Hypothalamus (tissue), 51 donors: ENCODE results near the gene ENOX1.

Experiments
- DNase-seq, 51 donors: peaks; one replicate each; lab custom pipeline; 2025; lab: John Stamatoyannopoulos, UW

The ENOX1 gene

DNA sequence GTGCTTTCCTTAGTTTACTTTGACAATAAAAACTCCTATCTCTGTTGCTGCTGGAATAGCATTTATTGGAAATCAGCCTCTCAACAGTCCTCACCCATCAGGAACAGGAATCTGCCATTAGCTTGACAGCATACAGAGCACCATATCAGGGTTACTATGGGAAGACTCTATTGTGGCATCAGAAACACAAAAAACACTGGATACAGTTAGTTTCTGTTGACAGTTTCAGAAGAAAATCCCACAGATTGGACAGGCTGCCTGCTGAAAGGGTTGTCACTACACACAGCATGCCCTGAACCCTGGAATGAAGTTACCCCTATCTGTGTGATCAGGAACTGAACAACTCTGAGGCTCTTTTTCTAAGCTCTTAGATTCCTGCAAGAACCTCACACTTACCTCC lies 172.7 kb downstream of the ENOX1 start:
- no peak for DNase-seq

DNA sequence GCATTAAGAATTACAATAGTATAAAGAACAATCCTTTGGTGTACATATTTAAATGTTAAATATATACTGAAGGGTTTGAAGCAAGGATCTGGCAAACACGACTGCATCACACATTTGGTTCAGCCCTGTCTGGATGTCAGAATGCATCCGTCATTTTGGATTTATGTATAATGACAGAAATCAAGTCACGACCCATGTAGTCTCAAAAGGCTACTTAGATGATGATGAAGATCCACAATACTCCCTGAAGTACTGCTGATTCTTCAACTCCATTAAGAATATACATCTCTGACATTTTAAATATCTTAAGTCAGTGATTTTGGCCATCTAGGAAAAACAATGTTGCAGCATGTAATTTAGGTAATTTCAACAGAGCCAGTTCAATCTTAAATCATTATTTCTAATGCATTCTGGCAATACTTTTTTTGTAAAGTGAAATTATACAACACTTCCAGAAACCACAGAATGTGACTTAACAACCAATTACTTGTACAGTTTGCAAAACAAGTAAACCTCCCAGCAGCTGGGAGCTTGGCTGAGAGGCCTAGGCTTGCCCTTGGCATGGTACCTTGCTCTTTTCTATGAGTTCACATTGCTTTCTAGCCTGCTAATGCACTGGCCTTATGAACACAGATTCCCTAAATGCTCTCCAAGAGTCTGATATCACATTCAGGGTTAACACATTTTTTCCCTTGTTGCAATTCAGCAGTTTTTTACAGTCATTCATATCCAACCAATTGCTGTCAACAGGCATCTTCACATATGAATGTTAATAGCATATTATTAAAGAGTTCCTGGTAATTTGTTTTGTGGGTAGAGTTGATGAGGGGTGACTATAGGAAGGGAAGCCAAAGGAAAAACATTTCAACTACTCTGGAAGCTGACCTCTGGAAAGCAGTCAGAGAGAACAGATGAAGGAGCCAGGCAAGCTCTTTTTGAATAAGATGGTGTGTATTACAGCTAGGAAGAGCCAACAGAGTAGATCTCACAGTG lies 175.2 kb downstream of the ENOX1 start:
- no peak for DNase-seq

- no peak for DNase-seq
Measured at GRCh38 chr13:43608400-43609137, 178.2 kb downstream of the ENOX1 start.

DNA sequence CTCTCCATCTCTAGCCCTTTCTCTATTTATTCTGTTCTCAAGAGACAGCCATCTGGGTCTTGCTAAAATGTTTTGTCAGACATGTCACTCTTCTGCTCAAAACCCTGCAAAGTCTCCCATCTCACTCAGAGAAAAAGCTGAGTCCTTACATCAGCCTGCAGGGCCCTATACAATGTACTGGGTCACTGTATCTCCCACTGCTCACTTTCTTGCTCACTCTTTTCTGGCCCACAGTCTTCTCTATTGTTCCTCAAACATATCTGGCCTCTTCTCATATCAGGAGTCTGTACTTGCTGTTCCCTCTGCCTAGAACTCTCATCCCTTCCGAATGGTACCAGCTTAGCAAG lies 189.2 kb downstream of the ENOX1 start:
- no peak for DNase-seq

DNA sequence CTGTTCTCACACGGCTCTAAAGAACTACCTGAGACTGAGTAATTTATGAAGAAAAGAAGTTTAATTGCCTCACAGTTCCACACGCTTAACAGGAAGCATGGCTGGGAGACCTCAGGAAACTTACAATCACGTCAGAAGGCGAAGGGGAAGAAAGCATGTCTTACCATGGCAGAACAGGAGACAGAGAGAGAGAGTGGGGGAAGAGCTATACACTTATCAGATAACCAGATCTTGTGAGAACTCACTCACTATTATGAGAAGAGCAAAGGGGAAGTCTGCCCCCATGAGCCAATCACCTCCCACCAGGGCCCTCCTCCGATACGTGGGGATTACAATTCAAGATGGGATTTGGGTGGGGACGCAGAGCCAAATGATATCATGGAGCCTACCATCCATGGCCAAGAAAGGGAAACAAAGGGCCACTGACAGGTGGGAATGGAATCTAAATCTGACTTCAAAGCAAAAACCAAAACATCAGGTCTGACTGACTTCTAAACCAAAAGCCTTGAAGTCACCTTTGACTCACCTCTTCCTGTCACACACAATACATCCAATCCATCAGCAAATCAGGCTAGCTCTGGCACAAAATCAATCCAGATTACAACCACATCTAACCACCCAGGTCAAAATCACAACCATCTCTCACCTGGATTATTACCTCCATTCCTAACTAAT lies 189.7 kb downstream of the ENOX1 start:
- DNase-seq: no peak

- no peak for DNase-seq
Measured at GRCh38 chr13:43596006-43596405, 190.8 kb downstream of the ENOX1 start.

- no peak for DNase-seq
Measured at GRCh38 chr13:43587376-43587775, 199.4 kb downstream of the ENOX1 start.

- DNase-seq: no peak
Measured at GRCh38 chr13:43584751-43585150, 202.0 kb downstream of the ENOX1 start.

- DNase-seq: no peak
Measured at GRCh38 chr13:43583321-43583720, 203.5 kb downstream of the ENOX1 start.

DNA sequence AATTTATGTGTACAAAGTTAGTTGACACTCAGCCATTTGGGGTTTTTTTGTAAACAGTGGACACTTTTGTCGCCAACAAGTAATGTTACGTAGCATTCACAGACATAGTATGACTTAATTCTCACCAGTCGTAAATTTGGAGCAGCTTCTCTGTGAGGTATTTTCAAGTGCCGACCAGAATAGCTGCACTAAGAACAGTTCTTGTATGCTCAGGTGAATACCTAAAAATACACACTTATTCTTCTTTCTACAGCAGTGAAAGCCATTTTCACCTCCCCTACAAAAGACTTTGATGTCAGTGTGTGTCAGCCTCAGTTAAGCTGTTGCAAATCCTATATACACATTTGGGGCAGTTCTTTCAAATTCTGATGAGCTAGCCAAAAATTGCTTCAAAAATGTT lies 206.5 kb downstream of the ENOX1 start:
- DNase-seq: no peak

DNA sequence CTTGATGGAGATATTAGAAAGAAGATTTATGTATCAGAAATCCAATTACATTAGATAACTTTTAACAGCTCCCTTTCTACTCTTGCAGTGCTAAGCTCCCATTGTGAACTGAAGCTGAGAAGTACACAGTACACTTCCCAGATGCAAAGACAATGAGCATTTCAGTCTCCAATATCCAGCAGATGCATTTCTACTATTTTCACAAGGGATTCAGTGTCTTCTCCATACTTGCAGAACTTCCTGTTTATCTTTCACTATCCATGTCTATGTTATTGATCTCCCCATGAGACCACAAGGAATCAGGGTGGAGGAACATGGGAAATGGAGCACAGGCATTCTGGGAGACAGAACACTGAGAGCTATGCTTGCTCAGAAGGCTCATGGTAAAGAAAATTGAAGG lies 207.5 kb downstream of the ENOX1 start:
- DNase-seq: peak in 1 of 51 donors; percentile 64

DNA sequence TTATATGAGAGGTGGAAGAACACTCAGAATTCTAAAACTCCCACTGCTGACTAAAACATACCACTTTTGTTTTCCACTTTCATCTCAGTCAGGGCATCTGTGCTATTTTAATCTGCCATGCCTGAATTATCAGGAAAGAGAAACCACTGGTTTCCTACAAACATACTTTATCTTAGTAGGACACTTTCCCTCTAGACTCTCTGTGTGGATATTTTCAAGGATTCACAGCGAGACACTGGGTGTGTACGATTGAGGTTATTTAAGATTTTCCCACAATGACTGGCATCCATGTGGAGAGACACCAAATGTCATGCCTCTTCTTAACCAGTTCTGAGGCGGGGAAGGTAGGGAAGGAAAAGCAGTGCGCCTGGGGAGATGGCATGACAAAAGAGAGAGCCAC lies 212.2 kb downstream of the ENOX1 start:
- DNase-seq: no peak

GRCh38 chr13:43573802-43574514 lies 212.8 kb downstream of the ENOX1 start:
- no peak for DNase-seq

DNA sequence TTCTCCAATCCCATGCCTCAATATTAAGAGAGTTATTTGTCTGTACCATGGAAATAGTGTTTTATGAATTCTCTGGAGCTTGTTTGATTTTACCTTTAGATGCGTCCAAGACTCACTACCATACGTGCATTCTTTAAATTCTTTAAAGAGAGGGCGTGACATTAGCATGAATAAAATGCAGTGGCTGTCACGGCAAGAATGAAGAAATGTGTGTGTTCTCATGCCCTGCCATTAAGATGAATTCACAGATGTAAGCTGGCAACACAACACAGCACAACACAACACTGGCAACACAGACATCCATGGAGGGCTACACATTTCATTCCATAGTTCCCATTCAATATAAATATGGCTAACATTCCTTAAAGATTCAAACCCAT lies 213.4 kb downstream of the ENOX1 start:
- no peak for DNase-seq

DNA sequence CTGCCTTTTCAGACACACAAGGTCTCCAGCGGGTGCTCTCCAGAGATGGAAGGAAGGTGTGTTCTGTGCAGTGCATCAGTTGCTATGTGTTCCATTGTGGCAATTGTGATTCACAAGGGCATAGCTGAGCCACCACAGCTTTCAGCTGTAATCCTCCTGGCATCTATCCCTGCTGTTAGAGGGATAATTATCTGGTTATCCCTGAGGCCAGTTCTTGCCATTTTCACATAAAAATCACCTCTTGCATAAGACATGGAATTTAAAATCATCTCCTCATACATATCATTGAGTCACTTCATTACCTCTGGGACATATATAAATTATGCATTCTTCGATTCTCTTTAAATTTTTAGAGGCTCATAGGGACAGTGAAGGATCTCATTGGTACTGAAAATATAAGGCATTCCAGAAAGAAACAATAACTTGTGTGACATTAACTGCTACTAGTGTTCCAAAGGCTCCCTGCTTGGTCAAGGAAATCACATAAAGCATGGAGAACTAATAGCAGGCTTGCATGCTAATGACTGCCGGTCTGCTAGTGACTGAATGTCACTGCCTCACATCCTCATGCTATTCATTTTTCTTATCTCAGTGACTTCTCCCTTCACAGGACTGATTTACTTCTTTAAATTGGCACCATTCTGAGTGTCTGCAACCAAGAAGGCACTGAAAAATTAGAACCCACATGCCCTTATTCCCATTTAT lies 214.0 kb downstream of the ENOX1 start:
- DNase-seq: peak in 1 of 51 donors; percentile 17

DNA sequence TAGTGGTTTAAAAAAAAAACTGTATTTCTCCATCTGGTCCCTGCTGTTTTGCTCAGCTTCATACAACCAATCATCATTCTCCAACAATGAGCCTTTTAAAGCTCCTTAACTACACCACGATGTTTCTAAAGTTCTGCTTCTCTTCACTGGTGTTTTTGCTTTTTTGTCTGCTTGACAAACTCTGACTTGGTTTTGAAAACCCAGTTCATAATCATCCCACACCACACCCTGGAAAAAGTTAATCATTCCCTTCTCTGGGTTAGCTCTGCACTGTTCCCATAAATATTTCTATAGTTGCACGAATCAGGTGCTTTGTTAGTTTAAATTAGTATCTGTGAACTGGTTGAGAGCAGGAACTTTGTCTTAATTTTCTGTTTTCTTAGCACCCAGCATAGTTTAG lies 217.1 kb downstream of the ENOX1 start:
- no peak for DNase-seq

- DNase-seq: no peak
Measured at GRCh38 chr13:43567608-43568007, 219.2 kb downstream of the ENOX1 start.

- DNase-seq: no peak
Measured at GRCh38 chr13:43564952-43565351, 221.8 kb downstream of the ENOX1 start.

GRCh38 chr13:43561081-43561480 lies 225.7 kb downstream of the ENOX1 start:
- DNase-seq: no peak

DNA sequence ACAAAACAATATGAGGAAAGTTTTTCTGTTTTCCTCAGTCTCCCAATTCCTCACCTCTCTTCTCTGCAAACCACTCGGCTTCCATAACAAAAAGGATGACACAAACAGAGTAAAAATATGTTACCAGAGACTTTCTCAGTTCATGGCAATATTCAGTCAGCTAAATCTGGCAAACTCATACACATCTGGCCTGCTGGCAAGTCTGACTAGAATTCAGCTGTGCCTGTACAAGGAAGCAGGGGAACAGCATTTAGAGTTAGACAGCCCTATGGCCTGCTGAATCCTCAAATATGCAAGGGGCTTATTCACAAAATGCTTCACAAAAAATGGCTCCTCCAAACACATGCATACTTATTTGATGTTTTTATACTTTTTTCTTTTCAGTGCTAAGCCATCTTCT lies 227.8 kb downstream of the ENOX1 start:
- peak in 1 of 51 donors; percentile 8 for DNase-seq
